ENCODE data around the gene BOD1.

DNA sequence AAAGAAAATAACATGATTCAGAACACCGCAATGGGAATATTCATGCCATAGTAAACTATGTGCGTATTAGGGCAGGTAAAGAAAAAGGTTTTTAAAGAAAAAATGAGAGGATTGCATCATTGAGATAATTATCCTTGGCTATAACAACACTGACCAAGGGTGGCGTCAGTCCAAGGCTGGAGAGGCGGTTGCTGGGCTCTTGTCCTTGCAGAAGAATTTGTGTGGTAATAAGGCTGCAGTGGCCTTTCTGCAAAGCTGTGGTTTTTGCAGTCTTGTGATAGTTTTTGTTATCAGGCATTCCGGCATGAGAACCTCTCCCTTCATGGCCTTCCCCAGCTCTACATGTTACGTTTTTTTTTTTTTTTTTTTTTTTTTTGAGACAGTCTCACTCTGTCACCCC is 14.0 kb downstream of the BOD1 start:
- TF ChIP-seq, protein P1, sequence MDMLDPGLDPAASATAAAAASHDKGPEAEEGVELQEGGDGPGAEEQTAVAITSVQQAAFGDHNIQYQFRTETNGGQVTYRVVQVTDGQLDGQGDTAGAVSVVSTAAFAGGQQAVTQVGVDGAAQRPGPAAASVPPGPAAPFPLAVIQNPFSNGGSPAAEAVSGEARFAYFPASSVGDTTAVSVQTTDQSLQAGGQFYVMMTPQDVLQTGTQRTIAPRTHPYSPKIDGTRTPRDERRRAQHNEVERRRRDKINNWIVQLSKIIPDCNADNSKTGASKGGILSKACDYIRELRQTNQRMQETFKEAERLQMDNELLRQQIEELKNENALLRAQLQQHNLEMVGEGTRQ (IDR thresholded peaks at IDR 0.05; ENCODE audit: borderline replicate concordance, low read depth, low read length) = no peak
- TF ChIP-seq SPI1 (IDR thresholded peaks at IDR 0.05; ENCODE audit: borderline replicate concordance, insufficient read depth, low read depth, low read length) (no peak), ETV6 (conservative IDR thresholded peaks at IDR 0.05 in 1 of 2, IDR thresholded peaks at IDR 0.05 in 1 of 2; ENCODE audit: borderline replicate concordance in 1 of 2, low read depth in 1 of 2) (no peak), POLR2A (IDR thresholded peaks at IDR 0.05; ENCODE audit: low read depth, low read length) (no peak)
- TF ChIP-seq, protein P2, sequence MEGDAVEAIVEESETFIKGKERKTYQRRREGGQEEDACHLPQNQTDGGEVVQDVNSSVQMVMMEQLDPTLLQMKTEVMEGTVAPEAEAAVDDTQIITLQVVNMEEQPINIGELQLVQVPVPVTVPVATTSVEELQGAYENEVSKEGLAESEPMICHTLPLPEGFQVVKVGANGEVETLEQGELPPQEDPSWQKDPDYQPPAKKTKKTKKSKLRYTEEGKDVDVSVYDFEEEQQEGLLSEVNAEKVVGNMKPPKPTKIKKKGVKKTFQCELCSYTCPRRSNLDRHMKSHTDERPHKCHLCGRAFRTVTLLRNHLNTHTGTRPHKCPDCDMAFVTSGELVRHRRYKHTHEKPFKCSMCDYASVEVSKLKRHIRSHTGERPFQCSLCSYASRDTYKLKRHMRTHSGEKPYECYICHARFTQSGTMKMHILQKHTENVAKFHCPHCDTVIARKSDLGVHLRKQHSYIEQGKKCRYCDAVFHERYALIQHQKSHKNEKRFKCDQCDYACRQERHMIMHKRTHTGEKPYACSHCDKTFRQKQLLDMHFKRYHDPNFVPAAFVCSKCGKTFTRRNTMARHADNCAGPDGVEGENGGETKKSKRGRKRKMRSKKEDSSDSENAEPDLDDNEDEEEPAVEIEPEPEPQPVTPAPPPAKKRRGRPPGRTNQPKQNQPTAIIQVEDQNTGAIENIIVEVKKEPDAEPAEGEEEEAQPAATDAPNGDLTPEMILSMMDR (IDR thresholded peaks at IDR 0.05 in 2 of 3, conservative IDR thresholded peaks at IDR 0.05 in 1 of 3; ENCODE audit: control insufficient read depth in 2 of 3, extremely low read depth in 1 of 3, insufficient read depth in 1 of 3, low read depth in 3 of 3, low read length in 3 of 3) = no peak

Measured in GM12878 (cell line).